ENCODE data around the gene ASB18.

The ASB18 gene

GRCh38 chr2:236208019-236208926 lies 55.9 kb downstream of the ASB18 start:
- no peaks in the 10 kb centered on the region for H3K36me3 ChIP-seq (ENCODE audit: control insufficient read depth in 2 of 2, insufficient read depth in 2 of 2, low read length in 2 of 2)
- H3K9me3 ChIP-seq (ENCODE audit: control insufficient read depth in 2 of 2, low read length in 2 of 2), result peaks cover 10 to 19% of the 10 kb centered on the region in 2 donors
- H3K27me3 ChIP-seq (ENCODE audit: control insufficient read depth in 1 of 2, insufficient read depth in 2 of 2, low read length in 2 of 2), result peaks cover 10 to 21% of the 10 kb centered on the region in 2 donors
- no peaks in the 10 kb centered on the region for H3K4me1 ChIP-seq (ENCODE audit: control insufficient read depth, insufficient read depth, low read length)
- no peak overlapping the region for H3K9ac ChIP-seq (ENCODE audit: low read length in 2 of 2)
- H3K4me3 ChIP-seq (ENCODE audit: low read length in 2 of 2), result no peak overlapping the region
- no peak overlapping the region for H3K27ac ChIP-seq (ENCODE audit: low read length)

- peaks cover 10 to 20% of the 10 kb centered on the region in 2 donors for H3K27me3 ChIP-seq (ENCODE audit: control insufficient read depth in 1 of 2, insufficient read depth in 2 of 2, low read length in 2 of 2)
- H3K9ac ChIP-seq (ENCODE audit: low read length in 2 of 2), result no peak overlapping the region
- H3K9me3 ChIP-seq (ENCODE audit: control insufficient read depth in 2 of 2, low read length in 2 of 2), result peaks cover 10 to 19% of the 10 kb centered on the region in 2 donors
- H3K27ac ChIP-seq (ENCODE audit: low read length), result no peak overlapping the region
- H3K4me1 ChIP-seq (ENCODE audit: control insufficient read depth, insufficient read depth, low read length), result no peaks in the 10 kb centered on the region
- H3K4me3 ChIP-seq (ENCODE audit: low read length in 2 of 2), result no peak overlapping the region
- no peaks in the 10 kb centered on the region for H3K36me3 ChIP-seq (ENCODE audit: control insufficient read depth in 2 of 2, insufficient read depth in 2 of 2, low read length in 2 of 2)
These were observed 56.7 kb downstream of the ASB18 start for GRCh38 chr2:236207472-236207871.

GRCh38 chr2:236205867-236206645 lies 58.1 kb downstream of the ASB18 start:
- Histone ChIP-seq H3K4me3 (ENCODE audit: low read length in 2 of 2) (no peak overlapping the region), H3K27ac (ENCODE audit: low read length) (no peak overlapping the region), H3K27me3 (ENCODE audit: control insufficient read depth in 1 of 2, insufficient read depth in 2 of 2, low read length in 2 of 2) (peaks cover 10 to 20% of the 10 kb centered on the region in 2 donors), H3K9ac (ENCODE audit: low read length in 2 of 2) (no peak overlapping the region), H3K9me3 (ENCODE audit: control insufficient read depth in 2 of 2, low read length in 2 of 2) (peaks cover 10 to 19% of the 10 kb centered on the region in 2 donors), H3K36me3 (ENCODE audit: control insufficient read depth in 2 of 2, insufficient read depth in 2 of 2, low read length in 2 of 2) (no peaks in the 10 kb centered on the region), H3K4me1 (ENCODE audit: control insufficient read depth, insufficient read depth, low read length) (no peaks in the 10 kb centered on the region)

- Histone ChIP-seq H3K36me3 (ENCODE audit: control insufficient read depth in 2 of 2, insufficient read depth in 2 of 2, low read length in 2 of 2) (no peaks in the 10 kb centered on the region), H3K27me3 (ENCODE audit: control insufficient read depth in 1 of 2, insufficient read depth in 2 of 2, low read length in 2 of 2) (peaks cover 10 to 16% of the 10 kb centered on the region in 2 donors), H3K9ac (ENCODE audit: low read length in 2 of 2) (no peak overlapping the region), H3K27ac (ENCODE audit: low read length) (no peak overlapping the region), H3K4me3 (ENCODE audit: low read length in 2 of 2) (no peak overlapping the region), H3K4me1 (ENCODE audit: control insufficient read depth, insufficient read depth, low read length) (no peaks in the 10 kb centered on the region), H3K9me3 (ENCODE audit: control insufficient read depth in 2 of 2, low read length in 2 of 2) (peaks cover 10 to 19% of the 10 kb centered on the region in 2 donors)
These were observed 59.3 kb downstream of the ASB18 start for GRCh38 chr2:236204953-236205352.

- Histone ChIP-seq H3K9ac (ENCODE audit: low read length in 2 of 2) (no peak overlapping the region), H3K27me3 (ENCODE audit: control insufficient read depth in 1 of 2, insufficient read depth in 2 of 2, low read length in 2 of 2) (peaks cover 0 to 8% of the 10 kb centered on the region in 2 donors), H3K4me3 (ENCODE audit: low read length in 2 of 2) (no peak overlapping the region), H3K27ac (ENCODE audit: low read length) (no peak overlapping the region), H3K4me1 (ENCODE audit: control insufficient read depth, insufficient read depth, low read length) (no peaks in the 10 kb centered on the region), H3K9me3 (ENCODE audit: control insufficient read depth in 2 of 2, low read length in 2 of 2) (peaks cover 4 to 9% of the 10 kb centered on the region in 2 donors), H3K36me3 (ENCODE audit: control insufficient read depth in 2 of 2, insufficient read depth in 2 of 2, low read length in 2 of 2) (no peaks in the 10 kb centered on the region)
These were observed 63.8 kb downstream of the ASB18 start for GRCh38 chr2:236200378-236200777.

GRCh38 chr2:236196366-236196765 lies 67.8 kb downstream of the ASB18 start:
- H3K9ac ChIP-seq (ENCODE audit: low read length in 2 of 2), result no peak overlapping the region
- no peak overlapping the region for H3K4me3 ChIP-seq (ENCODE audit: low read length in 2 of 2)
- H3K36me3 ChIP-seq (ENCODE audit: control insufficient read depth in 2 of 2, insufficient read depth in 2 of 2, low read length in 2 of 2), result no peaks in the 10 kb centered on the region
- H3K27ac ChIP-seq (ENCODE audit: low read length), result no peak overlapping the region
- no peaks in the 10 kb centered on the region for H3K27me3 ChIP-seq (ENCODE audit: control insufficient read depth in 1 of 2, insufficient read depth in 2 of 2, low read length in 2 of 2)
- peaks cover 0 to 3% of the 10 kb centered on the region in 2 donors for H3K9me3 ChIP-seq (ENCODE audit: control insufficient read depth in 2 of 2, low read length in 2 of 2)
- no peaks in the 10 kb centered on the region for H3K4me1 ChIP-seq (ENCODE audit: control insufficient read depth, insufficient read depth, low read length)

- Histone ChIP-seq H3K27ac (ENCODE audit: low read length) (no peak overlapping the region), H3K9ac (ENCODE audit: low read length in 2 of 2) (no peak overlapping the region), H3K4me1 (ENCODE audit: control insufficient read depth, insufficient read depth, low read length) (no peaks in the 10 kb centered on the region), H3K4me3 (ENCODE audit: low read length in 2 of 2) (no peak overlapping the region), H3K9me3 (ENCODE audit: control insufficient read depth in 2 of 2, low read length in 2 of 2) (peaks cover 0 to 3% of the 10 kb centered on the region in 2 donors), H3K36me3 (ENCODE audit: control insufficient read depth in 2 of 2, insufficient read depth in 2 of 2, low read length in 2 of 2) (no peaks in the 10 kb centered on the region), H3K27me3 (ENCODE audit: control insufficient read depth in 1 of 2, insufficient read depth in 2 of 2, low read length in 2 of 2) (no peaks in the 10 kb centered on the region)
These were observed 68.5 kb downstream of the ASB18 start for GRCh38 chr2:236195726-236196125.

- Histone ChIP-seq H3K27me3 (ENCODE audit: control insufficient read depth in 1 of 2, insufficient read depth in 2 of 2, low read length in 2 of 2) (no peaks in the 10 kb centered on the region), H3K4me1 (ENCODE audit: control insufficient read depth, insufficient read depth, low read length) (no peaks in the 10 kb centered on the region), H3K4me3 (ENCODE audit: low read length in 2 of 2) (no peak overlapping the region), H3K36me3 (ENCODE audit: control insufficient read depth in 2 of 2, insufficient read depth in 2 of 2, low read length in 2 of 2) (no peaks in the 10 kb centered on the region), H3K27ac (ENCODE audit: low read length) (no peak overlapping the region), H3K9ac (ENCODE audit: low read length in 2 of 2) (no peak overlapping the region), H3K9me3 (ENCODE audit: control insufficient read depth in 2 of 2, low read length in 2 of 2) (peaks cover 0 to 3% of the 10 kb centered on the region in 2 donors)
These were observed 69.4 kb downstream of the ASB18 start for GRCh38 chr2:236194786-236195185.

GRCh38 chr2:236193026-236193425 lies 71.2 kb downstream of the ASB18 start:
- H3K4me3 ChIP-seq (ENCODE audit: low read length in 2 of 2), result no peak overlapping the region
- no peak overlapping the region for H3K27ac ChIP-seq (ENCODE audit: low read length)

GRCh38 chr2:236190674-236191073 lies 73.5 kb downstream of the ASB18 start:
- Histone ChIP-seq H3K9ac (ENCODE audit: low read length in 2 of 2) (no peak overlapping the region), H3K36me3 (ENCODE audit: control insufficient read depth in 2 of 2, insufficient read depth in 2 of 2, low read length in 2 of 2) (no peaks in the 10 kb centered on the region), H3K27me3 (ENCODE audit: control insufficient read depth in 1 of 2, insufficient read depth in 2 of 2, low read length in 2 of 2) (no peaks in the 10 kb centered on the region), H3K27ac (ENCODE audit: low read length) (no peak overlapping the region), H3K4me3 (ENCODE audit: low read length in 2 of 2) (no peak overlapping the region), H3K9me3 (ENCODE audit: control insufficient read depth in 2 of 2, low read length in 2 of 2) (no peaks in the 10 kb centered on the region), H3K4me1 (ENCODE audit: control insufficient read depth, insufficient read depth, low read length) (no peaks in the 10 kb centered on the region)

More at GRCh38 chr2:236193026-236193425, 71.2 kb downstream of the ASB18 start:
- no peak overlapping the region for H3K9ac ChIP-seq (ENCODE audit: low read length in 2 of 2)
- H3K27me3 ChIP-seq (ENCODE audit: control insufficient read depth in 1 of 2, insufficient read depth in 2 of 2, low read length in 2 of 2), result no peaks in the 10 kb centered on the region
- H3K9me3 ChIP-seq (ENCODE audit: control insufficient read depth in 2 of 2, low read length in 2 of 2), result no peaks in the 10 kb centered on the region
- H3K36me3 ChIP-seq (ENCODE audit: control insufficient read depth in 2 of 2, insufficient read depth in 2 of 2, low read length in 2 of 2), result no peaks in the 10 kb centered on the region
- H3K4me1 ChIP-seq (ENCODE audit: control insufficient read depth, insufficient read depth, low read length), result no peaks in the 10 kb centered on the region

All from stomach smooth muscle (tissue), 2 donors.